Endothelial cell of umbilical vein (primary cell): ENCODE results near the gene SIM1.

Source experiments
- CTCF ChIP-seq, 2 donors: IDR thresholded peaks; 1 replicate in 1 of 2; 2 replicates in 1 of 2; pipeline ENCODE4 v1.5.1; 2011; ENCODE audit warnings: low read length in 2 of 2, mild to moderate bottlenecking in 2 of 2, moderate library complexity in 2 of 2, control low read depth in 1 of 2, inconsistent platforms in 1 of 2, low read depth in 1 of 2; ENCODE audit not compliant: insufficient read depth in 1 of 2; ENCODE audit errors: extremely low read depth in 1 of 2
- EZH2 ChIP-seq: IDR thresholded peaks from 2 replicates; pipeline ENCODE4 v1.6.1; 2012; ENCODE audit warnings: borderline replicate concordance, low read depth, mild to moderate bottlenecking, moderate library complexity, low read length, inconsistent platforms; ENCODE audit not compliant: severe bottlenecking
- FOS ChIP-seq: IDR thresholded peaks from 2 replicates; pipeline ENCODE4 v1.6.1; 2011; ENCODE audit warnings: mild to moderate bottlenecking, low read length, moderate library complexity, borderline replicate concordance; ENCODE audit not compliant: insufficient read depth
- GATA2 ChIP-seq: IDR thresholded peaks from 2 replicates; pipeline ENCODE4 v1.7.0; 2011; ENCODE audit warnings: low read depth, mild to moderate bottlenecking, moderate library complexity, mixed read lengths, low read length; ENCODE audit not compliant: insufficient read length, insufficient read depth
- JUN ChIP-seq: IDR thresholded peaks from 2 replicates; pipeline ENCODE4 v1.6.1; 2011; ENCODE audit warnings: borderline replicate concordance, low read depth; ENCODE audit not compliant: insufficient read length, insufficient read depth
- MAX ChIP-seq: IDR thresholded peaks from 2 replicates; pipeline ENCODE4 v1.6.1; 2011; ENCODE audit not compliant: insufficient read depth, insufficient read length
- MYC ChIP-seq: IDR thresholded peaks from one replicate; pipeline ENCODE4 v1.6.1; 2011; ENCODE audit warnings: mild to moderate bottlenecking, low read depth, low read length
- POLR2A ChIP-seq: IDR thresholded peaks from 2 replicates; pipeline ENCODE4 v1.6.1; 2012; ENCODE audit warnings: low read depth, mild to moderate bottlenecking, control low read depth, low read length
- POLR2AphosphoS5 ChIP-seq: IDR thresholded peaks from 2 replicates; pipeline ENCODE4 v1.6.1; 2012; ENCODE audit warnings: low read depth, mild to moderate bottlenecking, control low read depth, low read length, moderate library complexity; ENCODE audit not compliant: insufficient read depth

- TF ChIP-seq CTCF (IDR thresholded peaks at IDR 0.05; ENCODE audit: extremely low read depth in 1 of 2, insufficient read depth in 1 of 2, low read depth in 1 of 2, low read length in 2 of 2) (no peak), POLR2AphosphoS5 (no peak), JUN (no peak), POLR2A (no peak), MAX (no peak), EZH2 (no peak), GATA2 (no peak), MYC (no peak), FOS (no peak)
Observed at GRCh38 chr6:100506651-100507050, 41.9 kb upstream of the SIM1 start.
